HG03565 (cell line): Measurements from ENCODE around the gene GRB2.
"Not testable (repeated sequence)": the region's sequence is repeated elsewhere in the genome, so short reads cannot be mapped to it uniquely, and the experiment has no call there.

Source experiments
- ATAC-seq: cut with Tn5 transposase; IDR thresholded peaks from one replicate; pipeline ENCODE4 v1.9.1; 2021; ENCODE audit warnings: mild to moderate bottlenecking, moderate library complexity; ENCODE audit not compliant: unreplicated experiment

The GRB2 gene

DNA sequence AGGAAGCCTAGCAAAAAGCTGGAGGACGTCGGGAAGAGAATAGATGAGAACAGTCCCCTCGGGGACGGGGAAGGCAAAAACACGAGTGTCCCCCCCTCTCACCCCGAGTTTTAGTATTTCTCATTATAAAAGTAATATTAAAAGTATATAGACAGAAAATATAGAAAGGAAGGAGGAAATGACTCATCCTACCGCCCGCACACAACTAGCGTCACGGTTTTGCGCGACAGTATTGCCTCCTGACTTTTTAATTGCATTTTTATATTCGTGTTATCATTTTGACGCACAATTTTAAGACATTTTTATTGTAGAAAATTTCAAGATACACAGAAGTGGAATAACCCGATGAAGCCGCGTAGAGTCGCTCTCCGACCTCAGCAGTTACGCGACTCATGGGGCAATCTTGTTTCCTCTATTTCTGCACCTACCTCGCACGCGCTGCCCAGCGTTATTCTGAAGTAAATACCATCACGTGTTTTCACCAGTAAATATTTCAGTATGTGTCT is 115.6 kb downstream of the GRB2 start:
- ATAC-seq: no peak

DNA sequence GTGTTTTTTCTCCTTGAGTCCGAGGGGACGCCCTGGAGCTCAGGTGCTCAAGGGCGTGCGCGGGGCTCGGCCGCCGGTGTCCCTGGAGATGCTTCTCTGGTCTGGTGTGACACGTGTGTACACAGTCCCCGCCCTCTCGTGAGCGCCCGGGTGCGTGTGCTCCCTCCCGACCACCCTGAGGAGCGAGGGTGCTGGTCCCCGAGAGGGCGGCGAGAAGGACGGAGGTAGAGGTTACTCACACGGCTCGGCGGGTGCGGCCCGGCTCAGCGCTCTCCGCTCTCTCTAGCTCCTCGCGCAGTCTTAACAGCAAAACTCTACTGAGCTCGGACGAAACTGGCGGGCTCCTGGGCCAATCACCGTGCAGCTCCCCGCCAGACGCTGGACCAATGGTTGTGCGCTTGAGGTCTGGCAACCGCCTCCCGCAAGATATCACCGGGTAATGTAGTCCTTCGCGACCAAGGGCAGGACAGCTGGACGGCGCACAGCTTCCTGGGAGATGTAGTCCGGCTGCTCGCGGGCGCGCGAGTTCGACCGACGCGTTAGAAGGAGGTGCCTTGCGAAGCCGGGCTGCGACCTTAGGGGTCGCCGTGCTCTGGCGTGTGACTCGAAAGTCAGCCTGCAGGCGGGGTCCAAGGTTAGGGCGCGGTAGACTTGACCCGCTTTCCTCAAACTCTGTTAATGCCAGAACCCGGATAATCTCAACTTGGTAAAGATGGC is 116.2 kb downstream of the GRB2 start, which contains the start of gene SLC25A19:
SLC25A19 (minus strand) TSS at position 319 of the 717 bp plus-strand sequence. CDS start 2,669 bp downstream, outside the sequence.
- ATAC-seq: peak; percentile 86

DNA sequence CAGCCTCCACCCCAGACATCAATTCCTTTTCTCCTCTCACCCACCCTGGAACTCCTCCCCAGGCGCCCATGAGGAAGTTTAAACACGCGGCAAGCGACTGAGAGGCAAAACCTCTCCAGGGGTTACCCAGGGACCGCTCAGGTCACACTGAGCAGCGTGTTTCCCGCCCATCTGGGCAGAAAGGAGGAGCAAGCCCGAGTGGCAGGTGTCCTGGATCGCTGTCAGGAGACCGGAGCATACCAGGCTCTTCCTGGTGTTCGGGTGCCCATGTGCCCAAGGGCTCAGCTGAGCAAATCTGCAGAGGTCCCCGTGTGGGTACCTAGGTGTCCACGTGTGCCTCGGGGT is 116.7 kb downstream of the GRB2 start:
- ATAC-seq: peak; percentile 2

DNA sequence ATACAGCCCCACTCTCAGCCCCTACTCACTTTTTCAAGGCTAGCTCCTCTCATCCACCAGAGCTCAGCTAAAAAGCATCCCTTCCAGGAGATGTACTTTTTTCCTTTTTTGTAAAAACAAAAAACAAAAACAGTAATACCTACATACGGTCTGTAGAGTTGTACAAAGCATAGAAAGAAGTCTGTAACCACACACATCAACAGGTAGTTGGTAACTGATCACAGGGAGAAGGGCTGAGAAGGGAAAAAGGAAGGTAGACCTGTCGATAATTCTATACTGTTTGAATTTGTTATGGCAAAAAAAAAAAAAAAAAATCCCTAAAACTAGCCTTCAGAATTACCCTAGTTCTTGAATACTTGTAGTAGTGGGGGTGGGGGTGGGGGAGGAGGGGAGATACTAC is 117.1 kb downstream of the GRB2 start:
- no peak for ATAC-seq

DNA sequence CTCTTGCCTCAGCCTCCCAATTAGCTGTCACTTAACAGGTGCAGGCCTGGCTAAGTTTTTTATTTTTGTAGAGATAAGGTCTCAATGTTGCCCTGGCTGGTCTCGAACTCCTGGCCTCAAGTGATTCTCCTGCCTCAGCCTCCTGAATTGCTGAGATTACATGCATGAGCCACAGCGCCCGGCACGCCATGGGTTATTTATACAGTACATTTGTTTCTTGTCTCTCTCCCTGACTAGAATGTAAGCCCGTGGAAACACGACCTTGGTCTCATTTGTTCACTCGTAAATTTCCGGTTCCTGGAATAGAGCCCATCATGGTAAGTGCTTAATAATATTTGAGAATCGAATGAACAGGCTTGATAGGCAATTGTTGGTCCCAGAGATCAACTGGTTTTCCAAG is 118.3 kb downstream of the GRB2 start:
- ATAC-seq: no peak

DNA sequence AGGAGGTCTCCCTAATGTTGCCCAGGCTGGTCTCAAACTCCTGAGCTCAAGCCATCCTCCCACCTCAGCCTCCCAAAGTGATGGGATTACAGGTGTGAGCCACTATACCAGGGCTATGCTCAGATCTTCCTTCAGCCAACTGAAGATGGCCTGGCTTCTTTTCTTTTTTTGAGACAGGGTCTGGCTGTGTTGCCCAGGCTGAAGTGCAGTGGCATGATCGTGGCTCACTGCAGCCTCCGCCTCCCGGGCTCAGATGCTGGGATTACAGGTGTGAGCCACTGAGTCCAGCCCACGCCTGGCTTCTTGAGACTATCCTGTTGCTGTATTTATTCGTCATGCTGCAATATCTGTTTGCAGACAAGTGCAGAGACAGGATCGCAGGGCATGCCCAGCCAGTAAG is 120.4 kb downstream of the GRB2 start:
- ATAC-seq: no peak

DNA sequence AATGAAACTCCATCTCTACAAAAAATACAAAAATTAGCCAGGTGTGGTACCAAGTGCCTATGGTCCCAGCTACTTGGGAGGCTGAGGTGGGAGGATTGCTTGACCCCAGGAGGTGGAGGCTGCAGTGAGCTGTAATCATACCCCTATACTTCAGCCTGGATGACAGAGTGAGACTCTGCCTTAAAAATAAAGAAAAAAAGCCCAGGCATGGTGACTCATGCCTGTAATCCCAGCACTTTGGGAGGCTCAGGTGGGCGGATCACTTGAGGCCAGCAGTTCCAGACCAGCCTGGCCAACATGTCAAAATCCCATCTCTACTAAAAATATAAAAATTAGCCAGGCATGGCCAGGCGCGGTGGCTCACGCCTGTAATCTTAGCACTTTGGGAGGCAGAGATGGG is 125.3 kb downstream of the GRB2 start:
- ATAC-seq: not testable (repeated sequence)

DNA sequence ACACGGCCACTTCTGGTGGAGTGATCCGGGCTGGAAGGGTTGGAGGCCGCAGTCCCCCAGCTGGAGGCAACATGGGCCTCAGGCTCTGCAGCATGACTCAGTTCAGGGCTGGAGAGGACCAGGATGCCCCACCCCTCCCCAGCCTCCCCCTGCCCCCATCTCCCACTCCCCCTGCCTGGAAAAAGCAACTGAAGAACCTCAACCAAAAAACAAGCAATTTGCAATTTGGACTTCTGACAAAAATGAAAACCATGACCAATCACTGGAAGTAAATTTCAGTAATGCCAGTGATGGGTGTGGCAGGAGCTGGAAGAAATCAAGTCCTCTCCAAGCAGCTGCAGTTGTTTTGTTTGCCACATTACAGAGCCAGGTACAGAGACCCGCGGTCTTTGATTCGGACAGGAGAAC is 127.8 kb downstream of the GRB2 start:
- no peak for ATAC-seq

DNA sequence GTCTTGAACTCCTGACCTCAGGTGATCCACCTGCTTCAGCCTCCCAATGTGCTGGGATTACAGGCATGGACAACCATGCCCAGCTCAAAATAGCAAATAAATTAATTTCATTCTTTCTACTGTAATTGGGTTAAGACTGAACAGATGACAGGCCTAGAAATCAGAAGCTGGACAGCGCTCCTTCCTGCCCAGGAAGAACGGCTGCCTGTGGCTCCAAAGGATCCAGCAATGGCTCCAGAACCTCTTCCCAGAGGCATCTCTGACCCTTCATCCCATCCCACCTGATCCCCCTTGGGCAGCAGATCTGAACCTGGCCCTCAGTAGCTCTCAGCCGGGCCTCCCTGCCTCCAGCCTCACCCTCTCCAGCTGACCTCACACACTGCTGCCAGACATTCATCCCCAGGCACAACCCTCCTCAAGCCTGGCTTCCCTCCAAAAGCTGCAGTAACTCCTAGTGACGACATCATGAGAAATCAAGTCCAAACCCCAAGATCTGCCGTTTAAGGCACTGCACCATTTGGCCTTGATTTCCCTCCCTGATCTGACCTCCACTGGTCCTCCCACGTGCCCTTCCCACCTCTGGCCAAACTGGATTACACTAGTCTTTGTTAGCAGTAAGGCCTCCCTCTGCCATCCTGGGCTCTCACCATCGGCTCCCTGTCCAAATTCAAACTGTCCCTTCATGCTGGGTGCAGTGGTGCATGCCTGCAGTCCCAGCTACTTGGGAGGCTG is 131.3 kb downstream of the GRB2 start:
- no peak for ATAC-seq

DNA sequence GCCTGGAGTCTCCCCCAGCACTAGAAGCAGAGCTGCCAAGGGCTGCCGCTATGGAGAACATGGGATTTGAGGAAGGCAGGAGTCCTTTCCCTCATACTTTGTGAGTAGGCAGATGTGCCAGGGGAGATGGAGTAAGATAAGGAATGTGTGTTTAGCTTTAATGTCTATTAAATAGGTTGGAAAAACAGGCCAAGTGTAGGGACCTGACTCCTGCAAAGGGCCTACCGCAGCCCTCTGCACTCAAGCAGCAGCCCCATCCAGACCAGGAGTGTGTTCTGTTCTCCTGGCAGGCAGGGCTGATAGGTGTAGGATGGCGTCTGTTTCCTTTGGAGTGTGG is 132.7 kb downstream of the GRB2 start:
- no peak for ATAC-seq

DNA sequence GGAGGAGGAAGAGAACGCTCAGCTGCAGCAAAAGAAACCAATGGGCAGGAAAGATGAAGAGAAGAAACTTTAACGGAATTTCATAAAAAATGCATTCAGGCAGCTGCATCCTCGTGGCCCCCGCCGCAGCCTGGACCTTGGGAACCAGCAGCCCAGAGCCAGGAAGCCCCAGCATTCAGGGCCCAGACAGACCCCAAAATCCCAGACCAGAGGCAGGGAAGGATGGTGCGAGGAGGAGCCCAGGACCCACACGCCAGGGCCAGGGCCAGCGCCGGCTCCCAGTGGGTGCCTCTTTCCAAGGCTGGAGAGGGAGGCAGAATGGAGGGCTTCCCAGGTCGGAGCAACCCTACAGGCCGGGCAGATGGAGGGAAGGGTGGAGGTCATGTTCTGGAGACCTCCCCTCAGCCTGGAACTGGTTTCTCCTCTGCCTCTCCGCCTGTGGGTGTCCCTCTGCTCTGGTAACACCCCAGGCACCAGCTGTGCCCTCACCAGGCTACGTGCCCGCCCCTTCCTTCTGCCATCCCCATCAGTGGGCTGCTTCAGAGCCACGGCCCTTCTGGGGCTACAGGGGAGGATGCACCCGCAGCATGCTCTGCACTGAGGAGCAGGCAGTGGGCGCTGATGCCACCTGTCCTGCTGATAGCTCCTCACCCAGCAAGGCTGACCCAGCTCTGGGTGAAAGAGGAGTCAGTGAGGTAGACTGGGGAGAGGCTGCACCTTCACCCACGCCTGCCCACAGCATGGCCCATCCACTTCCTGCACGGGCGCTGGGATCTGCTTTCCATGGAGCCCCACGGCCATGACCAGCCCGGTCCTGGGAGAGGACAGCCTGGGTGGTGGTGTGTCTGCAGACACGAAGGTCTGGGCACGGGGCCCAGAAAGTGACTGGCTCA is 133.3 kb downstream of the GRB2 start:
- no peak for ATAC-seq

DNA sequence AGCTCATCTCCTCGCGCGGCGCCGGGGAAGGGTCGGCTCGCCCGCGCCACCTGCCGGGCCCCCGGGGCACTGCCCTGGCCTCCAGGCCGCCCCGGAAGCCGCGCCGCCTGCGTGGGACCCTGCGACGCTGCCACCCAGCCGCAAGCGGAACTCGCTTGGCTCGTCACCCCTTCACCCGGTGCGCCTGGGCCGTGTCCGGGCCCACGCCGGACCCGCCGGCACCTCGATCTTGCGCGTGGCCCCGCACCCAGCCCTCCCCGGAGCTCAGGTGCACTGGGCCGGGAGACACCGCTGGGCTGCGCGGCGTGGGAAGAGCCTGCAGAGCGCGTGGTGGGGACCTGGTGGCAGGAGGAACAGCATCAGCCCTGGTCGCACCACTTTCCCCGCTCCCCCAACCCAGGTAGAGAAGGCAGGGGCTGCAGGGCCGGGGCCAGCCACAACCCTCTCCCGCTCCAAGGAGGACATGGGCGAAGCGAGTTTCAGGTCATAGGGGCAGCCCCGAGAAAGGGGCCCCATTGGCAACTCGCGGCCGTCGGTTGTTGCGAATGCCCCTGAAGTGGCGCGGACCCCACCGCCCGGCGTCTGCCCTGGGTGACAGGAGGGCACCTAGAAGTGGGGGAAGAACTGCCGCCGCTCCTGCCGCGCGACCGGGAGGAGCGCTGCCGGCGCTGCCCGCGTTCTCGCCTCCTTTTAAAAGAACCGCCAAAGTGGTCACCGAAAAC is 134.1 kb downstream of the GRB2 start:
- peak; percentile 59 for ATAC-seq

DNA sequence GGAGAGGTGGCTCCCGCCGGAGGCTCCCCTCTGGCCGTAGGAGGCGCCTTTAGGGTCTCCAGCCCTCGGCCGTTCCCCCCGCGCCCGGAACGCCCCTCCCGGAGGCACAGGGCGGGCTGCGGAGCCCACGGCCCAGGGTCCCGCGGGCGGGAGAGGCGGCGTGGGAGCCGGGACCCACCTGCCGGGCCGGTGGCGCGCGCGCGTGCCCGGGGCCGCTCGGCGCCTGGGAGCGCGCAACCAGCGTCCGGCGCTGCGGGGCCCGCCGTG is 134.6 kb downstream of the GRB2 start, which contains the start of gene MIF4GD:
MIF4GD (minus strand) TSS at position 266 of the 267 bp plus-strand sequence. CDS start 1,036 bp downstream, outside the sequence.
- no peak for ATAC-seq

DNA sequence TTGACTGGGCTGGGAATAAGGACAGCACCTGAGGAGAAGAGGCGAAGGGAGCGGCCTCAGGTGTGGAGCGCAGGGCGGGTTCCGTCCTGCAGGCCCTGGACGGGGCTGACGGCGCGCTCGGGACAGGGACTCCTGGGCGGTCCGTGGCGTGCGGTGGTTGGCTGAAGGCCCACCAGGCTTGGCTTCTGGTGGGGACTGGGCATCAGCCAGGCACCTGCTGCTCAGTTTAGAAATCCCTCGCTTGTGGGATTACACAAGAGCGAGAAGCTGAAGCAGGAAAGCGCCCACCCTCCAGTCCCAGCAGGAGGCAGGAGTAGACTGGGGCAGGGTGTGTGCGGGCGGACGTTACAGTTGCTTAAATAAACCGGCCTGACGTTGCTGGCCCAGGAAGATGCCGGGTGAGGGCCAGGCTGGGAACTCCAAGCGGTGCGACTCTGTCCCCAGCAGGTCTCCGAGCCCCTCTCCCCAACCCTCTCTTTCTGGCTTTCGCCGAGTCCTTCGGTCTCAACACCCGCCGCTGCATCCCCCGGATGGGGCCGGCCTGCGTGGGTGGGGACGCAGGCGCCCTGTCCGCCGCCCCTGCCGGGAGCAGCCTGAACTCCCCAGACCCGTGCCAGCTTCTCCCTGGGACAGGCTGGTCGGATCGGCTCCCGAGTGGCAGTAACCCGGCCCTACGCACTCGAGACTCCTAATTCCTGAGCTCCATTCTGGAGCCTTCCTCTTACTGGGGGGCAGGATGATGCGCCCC is 135.1 kb downstream of the GRB2 start:
- peak; percentile 23 for ATAC-seq

DNA sequence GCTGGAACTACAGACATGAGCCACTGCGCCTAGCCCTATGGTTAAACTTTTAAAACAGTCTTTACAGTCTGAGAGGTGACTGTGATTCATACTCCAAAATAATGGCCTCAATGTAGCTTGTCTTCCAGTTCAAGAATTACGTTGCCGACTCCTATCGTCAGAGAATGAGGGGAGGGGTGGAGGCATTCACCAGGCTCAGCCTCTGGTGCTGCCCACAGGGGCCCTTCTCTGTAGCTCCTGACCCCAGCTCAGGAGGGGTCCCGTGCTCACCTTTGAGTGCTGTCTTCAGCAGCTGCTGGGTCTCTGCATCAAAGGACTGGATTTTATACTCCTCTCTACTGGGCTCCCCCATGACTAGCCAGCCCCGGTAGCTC is 135.6 kb downstream of the GRB2 start:
- ATAC-seq: no peak
